Ureter (tissue), 1 donor: ENCODE data around the gene RNF225. TPM values are rescaled to one million over a fixed set of nuclear protein-coding genes. Genes with fewer than 3 reads are reported as not detected.
"Not testable (repeated sequence)": the region's sequence is repeated elsewhere in the genome, so short reads cannot be mapped to it uniquely, and the experiment has no call there.

Experiments
- DNase-seq: peaks from one replicate; pipeline ENCODE4 v3.0.0-alpha.2; 2020; ENCODE audit warnings: low spot score
- total RNA-seq: library from RNA; stranded (reverse); gene quantifications from one replicate; pipeline ENCODE4 v1.2.4, GENCODE V29; 2023
- donor health status: DM: yes; HTN: yes; CAD: no.

RNF225 gene
- total RNA-seq, 1 donor from 2014 or later, result 1.8 TPM

DNA sequence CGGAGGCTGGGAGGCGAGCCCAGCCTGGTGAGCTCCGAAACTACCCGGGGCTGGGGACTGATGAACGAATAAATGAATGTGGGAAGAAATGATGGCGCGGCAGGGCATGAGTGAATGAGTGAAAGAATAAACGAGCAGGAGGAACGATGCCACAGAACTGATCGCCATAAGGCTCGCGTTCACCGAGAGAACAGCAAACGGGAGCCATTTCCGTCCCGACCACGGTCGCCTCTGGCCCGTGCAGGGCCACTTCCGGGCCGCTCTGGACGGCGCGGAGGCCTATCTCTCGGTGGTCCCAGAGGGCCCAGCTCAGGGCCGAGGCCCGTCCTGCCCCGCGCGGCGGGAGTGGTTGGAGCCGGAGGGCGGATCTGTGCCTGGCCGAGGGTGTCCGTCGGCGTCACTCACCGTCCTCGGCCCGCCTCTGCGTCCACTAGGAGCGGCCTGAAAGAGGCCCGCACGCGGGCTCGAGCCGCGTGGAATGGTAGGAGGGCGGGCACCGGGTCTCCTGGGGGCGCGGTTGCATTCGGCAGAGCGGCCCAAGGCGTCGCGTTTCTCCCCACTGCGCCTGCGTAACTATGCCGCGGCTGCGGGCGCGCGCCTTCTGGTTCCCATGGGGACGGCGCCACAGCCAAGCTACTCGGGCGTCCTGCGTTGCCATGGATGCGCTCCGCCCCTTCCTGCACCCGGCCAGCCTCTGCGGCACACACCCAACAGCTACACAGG, 33.0 kb upstream of the RNF225 start, which contains the start of gene ZNF497:
TSS of gene ZNF497 (minus strand) at position 480 of the 723 bp plus-strand sequence. CDS start 5,116 bp downstream, outside the sequence.
- DNase-seq, result peak; percentile 96

- no peak for DNase-seq
These were observed 31.3 kb upstream of the RNF225 start for GRCh38 chr19:58364146-58364545.

GRCh38 chr19:58366585-58367430, 28.6 kb upstream of the RNF225 start:
- no peak for DNase-seq

- DNase-seq, result no peak
These were observed 27.6 kb upstream of the RNF225 start for GRCh38 chr19:58367698-58368454.

- DNase-seq, result no peak
These were observed 26.7 kb upstream of the RNF225 start for GRCh38 chr19:58368561-58369360.

GRCh38 chr19:58372311-58373133, 22.9 kb upstream of the RNF225 start:
- no peak for DNase-seq

GRCh38 chr19:58374200-58374599, 21.3 kb upstream of the RNF225 start:
- DNase-seq, result no peak

- not testable (repeated sequence) for DNase-seq
These were observed 18.7 kb upstream of the RNF225 start for GRCh38 chr19:58376724-58377123.

DNA sequence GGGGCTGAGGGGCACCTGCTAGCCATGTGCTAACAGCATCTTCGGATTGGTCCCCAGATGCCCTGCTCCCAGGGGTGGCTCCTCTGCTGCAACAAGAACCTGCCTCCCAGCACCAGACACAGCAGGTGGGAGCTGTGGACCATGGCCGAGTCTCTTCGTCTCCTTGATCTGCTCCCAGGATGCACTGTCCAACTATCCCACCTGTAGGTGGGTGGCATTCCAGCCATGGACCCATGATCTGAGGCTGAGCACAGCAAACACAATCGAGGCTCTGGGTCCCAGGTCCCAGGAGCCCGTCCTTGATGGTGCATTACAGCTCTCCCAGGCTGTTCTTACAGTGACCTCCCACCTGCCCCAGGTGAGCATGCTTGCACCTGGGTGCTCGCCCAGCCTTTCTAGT, 16.2 kb upstream of the RNF225 start:
- DNase-seq, result peak; percentile 42

DNA sequence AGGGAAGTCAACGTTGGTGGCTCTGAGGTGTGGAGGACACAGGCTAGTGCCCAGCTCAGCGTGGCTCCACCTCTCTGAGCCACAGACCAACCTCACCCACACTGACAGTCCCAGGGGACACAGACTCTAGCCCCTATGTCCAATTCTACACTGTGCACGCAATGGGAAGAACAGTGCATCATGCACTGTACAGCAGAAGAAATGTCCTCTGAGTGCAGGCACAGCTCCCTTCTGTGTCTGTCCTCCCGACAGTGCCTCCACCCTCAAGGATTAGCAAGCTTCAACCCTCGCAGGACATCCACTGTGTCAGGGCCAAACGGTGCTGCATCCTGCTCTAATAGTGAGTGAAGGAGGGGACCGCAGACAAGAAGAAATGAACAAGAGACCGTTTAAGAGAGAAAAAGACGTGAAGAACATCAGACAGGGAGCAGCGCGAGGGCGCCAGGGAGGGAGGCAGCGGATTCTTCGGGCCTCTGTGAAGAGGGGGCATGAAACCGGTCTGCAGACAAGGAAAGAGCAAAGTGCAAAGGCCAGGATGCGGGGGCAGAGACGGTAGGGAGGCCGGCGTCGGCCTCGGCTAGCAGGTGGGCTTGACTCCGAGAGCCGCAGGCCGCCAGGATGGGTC, 15.3 kb upstream of the RNF225 start:
- DNase-seq, result peak; percentile 54

DNA sequence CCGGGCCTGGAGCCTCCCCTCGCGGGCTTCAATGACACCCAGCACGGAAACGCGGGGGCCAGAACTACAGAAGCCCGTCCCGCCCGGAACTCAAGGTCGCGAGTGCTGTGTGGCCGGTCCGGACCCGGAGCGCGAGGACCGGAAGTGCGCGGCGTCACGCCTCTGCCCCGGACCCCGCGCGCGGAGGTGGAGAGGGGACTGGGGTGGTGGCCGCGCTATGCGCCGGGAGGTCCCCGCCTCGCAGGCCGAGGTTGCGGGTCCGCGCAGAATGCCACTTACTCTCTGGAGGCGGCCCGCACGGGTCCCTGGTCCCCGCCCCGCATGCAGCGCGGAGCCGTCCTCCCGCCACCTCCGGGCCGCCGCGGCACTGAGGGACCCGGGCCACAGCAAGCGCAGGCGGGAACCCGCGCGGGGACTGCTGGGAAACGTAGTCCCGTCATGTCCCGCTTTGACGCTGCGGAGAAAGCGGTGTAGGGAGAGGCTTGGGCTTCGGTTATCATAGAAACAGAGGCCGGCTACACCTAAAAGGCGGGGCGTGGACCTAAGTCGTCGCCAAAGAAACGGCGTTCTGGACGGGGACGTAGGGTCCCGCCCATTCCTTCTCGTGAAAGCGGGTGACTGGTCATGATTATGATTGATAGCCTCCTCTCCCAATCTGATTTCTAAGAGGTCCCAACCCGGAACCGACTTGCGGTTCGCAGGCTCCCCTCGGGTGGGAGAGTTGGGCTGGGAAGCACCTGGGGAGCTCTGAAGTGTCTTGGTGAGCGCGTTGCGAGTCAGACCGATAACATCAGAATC, 14.6 kb upstream of the RNF225 start, which contains the start of gene ZNF837:
TSS of gene ZNF837 (minus strand) at position 369 of the 798 bp plus-strand sequence. CDS start 11,698 bp downstream, outside the sequence.
- peak; percentile 99 for DNase-seq

DNA sequence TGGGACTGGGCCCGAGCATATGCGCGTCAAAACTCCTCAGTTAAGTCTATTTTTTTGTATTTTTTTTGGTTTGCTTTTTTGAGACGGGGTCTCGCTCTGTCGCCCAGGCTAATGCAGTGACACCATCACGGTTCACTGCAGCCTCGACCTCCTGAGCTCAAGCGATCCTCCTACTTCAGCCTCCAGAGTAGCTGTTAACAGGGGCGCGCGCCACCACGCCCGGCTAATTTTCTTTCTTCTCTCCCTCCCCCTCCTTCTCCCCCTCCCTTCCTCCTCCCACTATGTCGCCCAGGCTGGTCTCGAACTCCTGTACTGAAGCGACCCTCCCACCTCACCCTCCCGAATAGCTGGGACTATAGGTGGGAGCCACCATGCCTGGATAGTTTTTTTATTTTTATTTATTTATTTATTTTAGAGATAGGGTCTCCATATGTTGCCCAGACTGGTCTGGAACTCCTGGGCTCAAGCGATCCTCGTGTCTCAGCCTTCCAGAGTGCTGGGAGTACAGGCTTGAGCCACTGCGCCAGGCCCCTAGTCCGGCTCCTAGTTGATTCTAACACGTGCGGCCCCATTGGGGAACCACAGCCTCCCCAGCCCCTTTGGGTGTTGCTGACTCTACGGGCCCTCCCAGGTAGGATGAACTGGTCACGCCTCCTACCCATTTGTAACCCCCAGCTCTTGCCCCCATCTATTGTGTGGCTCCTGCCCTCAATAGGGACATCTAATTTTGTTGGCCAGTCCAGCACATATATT, 13.8 kb upstream of the RNF225 start:
- DNase-seq, result no peak

DNA sequence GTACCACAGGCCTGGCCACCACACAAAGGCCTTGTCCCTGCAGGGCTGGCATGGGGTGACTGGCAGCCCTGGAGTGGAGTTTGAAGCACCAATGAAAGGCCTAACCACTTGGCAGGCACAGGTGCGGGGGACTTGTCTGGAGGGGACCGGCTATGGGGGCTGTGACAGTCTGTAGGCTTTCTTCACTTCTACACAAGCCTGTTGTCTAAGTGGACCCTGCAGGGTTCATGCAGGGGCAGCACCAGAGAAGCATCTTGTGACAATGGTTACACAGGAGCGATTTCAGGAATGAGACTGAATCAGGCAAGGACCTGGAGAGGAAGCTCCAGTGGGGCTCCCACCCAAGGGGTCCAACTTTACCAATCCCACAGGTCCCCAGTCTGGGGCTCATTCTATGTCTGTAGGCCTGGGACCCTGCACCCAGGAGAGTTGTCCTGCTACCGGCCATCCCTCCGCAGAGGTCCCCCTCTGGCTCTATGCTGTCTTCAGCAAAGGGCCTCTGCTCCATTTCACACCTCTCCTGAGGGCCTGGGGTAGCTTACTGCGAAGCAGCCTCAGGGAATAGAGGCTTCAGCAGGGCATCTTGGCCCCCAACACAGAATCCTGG, 12.4 kb upstream of the RNF225 start:
- DNase-seq, result no peak

DNA sequence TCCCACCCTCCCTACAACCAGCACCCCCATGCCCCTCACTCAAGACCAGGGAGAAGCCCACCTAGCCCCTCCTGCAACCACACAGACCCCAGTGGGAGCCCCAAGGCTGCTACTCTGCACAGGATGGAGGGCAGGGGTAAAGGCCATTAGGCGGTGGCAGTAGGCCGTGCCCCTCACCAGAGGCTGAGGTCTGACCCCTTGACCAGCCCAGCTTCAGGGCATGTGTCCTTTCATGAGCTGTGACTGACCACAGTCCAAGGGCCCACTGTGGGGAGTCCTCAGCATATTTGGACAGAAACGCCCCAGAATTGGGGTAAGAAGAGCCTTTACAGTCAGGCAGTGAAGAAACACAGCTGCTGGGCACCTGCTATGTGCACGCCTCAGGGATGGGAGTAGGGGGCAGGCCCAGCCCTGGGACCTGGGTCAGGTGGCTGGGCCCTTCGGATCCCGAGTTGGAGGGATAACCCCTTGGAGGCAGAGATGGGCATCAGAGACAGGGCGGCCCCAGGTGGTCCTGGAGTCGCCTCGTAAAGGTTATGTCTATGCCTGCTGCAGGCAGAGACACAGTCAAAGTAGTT, 10.1 kb upstream of the RNF225 start:
- DNase-seq, result no peak

DNA sequence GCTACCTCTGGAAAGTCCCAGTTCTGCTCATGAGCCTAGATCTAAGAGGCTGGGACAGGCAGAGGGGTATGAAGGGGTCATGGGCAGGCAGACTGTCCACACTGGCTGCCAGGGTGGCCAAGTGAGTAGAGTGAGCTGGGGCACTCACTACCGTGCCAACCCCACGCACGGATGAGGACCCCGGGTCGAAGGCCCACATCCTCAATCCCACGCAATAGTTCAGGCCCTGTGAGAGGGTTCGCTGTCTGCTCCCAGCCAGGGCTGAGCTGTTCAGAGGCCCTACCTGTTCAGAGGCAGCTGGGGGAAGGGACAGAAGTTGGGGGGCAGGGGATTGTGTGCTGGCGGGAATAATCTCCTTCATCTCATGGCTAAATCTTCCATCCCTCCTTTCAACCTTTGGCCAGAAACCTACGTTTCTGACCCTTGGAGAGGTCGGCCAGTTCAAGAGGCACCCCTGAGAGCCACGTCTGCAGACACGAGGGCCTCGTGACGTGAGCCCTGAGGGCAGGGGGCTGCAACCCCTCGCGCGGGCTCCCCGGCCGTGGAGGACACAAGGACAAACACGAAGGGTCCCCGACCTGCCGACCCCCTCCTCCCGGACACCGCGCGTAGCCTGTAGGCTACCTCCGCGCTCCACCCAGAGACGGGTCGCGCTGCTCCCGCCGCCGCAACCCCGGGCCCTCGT, 9.4 kb upstream of the RNF225 start:
- no peak for DNase-seq

- DNase-seq, result peak; percentile 98
These were observed 8.7 kb upstream of the RNF225 start, which contains the start of gene RPS5 for GRCh38 chr19:58386576-58387337. TSS of gene RPS5 (plus strand) at chr19:58387269. CDS start at chr19:58388138, 869 bp downstream.
